GM18870 (cell line): ENCODE measurements around the gene PPP1R1C.

ENCODE experiments used
- ATAC-seq: cut with Tn5 transposase; IDR thresholded peaks from one replicate; pipeline ENCODE4 v1.9.1; 2021; ENCODE audit warnings: moderate library complexity; ENCODE audit not compliant: unreplicated experiment

PPP1R1C gene

GRCh38 chr2:181971032-181971431 lies 14.6 kb upstream of the PPP1R1C start:
- ATAC-seq = no peak

- ATAC-seq = no peak
Observed at GRCh38 chr2:181972431-181973170, 13.1 kb upstream of the PPP1R1C start.

GRCh38 chr2:181973171-181973783 lies 12.4 kb upstream of the PPP1R1C start:
- ATAC-seq = no peak

GRCh38 chr2:181977661-181978350 lies 7.8 kb upstream of the PPP1R1C start:
- peak; percentile 37 for ATAC-seq

GRCh38 chr2:181978351-181979150 lies 7.1 kb upstream of the PPP1R1C start:
- ATAC-seq = peak; percentile 26

- no peak for ATAC-seq
Observed at GRCh38 chr2:181984060-181984459, 1.6 kb upstream of the PPP1R1C start.

- no peak for ATAC-seq
Observed at GRCh38 chr2:181984814-181985631, 630 bp upstream of the PPP1R1C start.

- no peak for ATAC-seq
Observed at GRCh38 chr2:181988154-181988924, 2.7 kb downstream of the PPP1R1C start.

GRCh38 chr2:181989099-181989498 lies 3.4 kb downstream of the PPP1R1C start:
- ATAC-seq = no peak

GRCh38 chr2:181991171-181991885 lies 5.7 kb downstream of the PPP1R1C start:
- peak; percentile 97 for ATAC-seq

- peak; percentile 86 for ATAC-seq
Observed at GRCh38 chr2:181992776-181993175, 7.1 kb downstream of the PPP1R1C start.

- no peak for ATAC-seq
Observed at GRCh38 chr2:181995289-181995688, 9.6 kb downstream of the PPP1R1C start.

- ATAC-seq = no peak
Observed at GRCh38 chr2:181998041-181998835, 12.6 kb downstream of the PPP1R1C start.

GRCh38 chr2:181998891-181999654 lies 13.4 kb downstream of the PPP1R1C start:
- no peak for ATAC-seq

- no peak for ATAC-seq
Observed at GRCh38 chr2:181999911-182000310, 14.3 kb downstream of the PPP1R1C start.

- no peak for ATAC-seq
Observed at GRCh38 chr2:182004945-182005520, 19.4 kb downstream of the PPP1R1C start.
